HL-60 (cell line): ENCODE data around the gene CDC73.

Source experiments
- DNase-seq, 2 experiments: peaks; one replicate each; pipeline ENCODE4 v3.0.0-alpha.2; 2010 to 2020; ENCODE audit warnings: low read depth in 1 of 2, low spot score in 1 of 2
- H3K27ac ChIP-seq: fragments of 250-450 bp; sonication (Bioruptor Pico); replicated peaks from 2 replicates; pipeline ENCODE4 v1.5.1; 2020; ENCODE audit warnings: mild to moderate bottlenecking, moderate library complexity
- H3K27me3 ChIP-seq: fragments of 250-450 bp; sonication (Bioruptor Pico); 2 replicates; pipeline ENCODE4 v1.5.1; 2021; ENCODE audit warnings: mild to moderate bottlenecking, moderate library complexity; ENCODE audit not compliant: insufficient read depth, poor library complexity, severe bottlenecking
- H3K4me3 ChIP-seq: replicated peaks from 2 replicates; pipeline ENCODE4 v1.5.1; 2011; ENCODE audit warnings: mild to moderate bottlenecking, control low read depth, low read length; ENCODE audit not compliant: insufficient read depth
- CTCF ChIP-seq: IDR thresholded peaks from one replicate; pipeline ENCODE4 v1.5.1; 2011; ENCODE audit warnings: low read length, control low read depth, inconsistent platforms; ENCODE audit not compliant: insufficient read depth
- GABPA ChIP-seq: IDR thresholded peaks from 2 replicates; pipeline ENCODE4 v1.6.1; 2012; ENCODE audit warnings: low read depth
- POLR2AphosphoS5 ChIP-seq: IDR thresholded peaks from 2 replicates; pipeline ENCODE4 v1.6.1; 2012; ENCODE audit warnings: low read depth
- SPI1 ChIP-seq: IDR thresholded peaks from 2 replicates; pipeline ENCODE4 v1.6.1; 2012; ENCODE audit warnings: low read depth, mild to moderate bottlenecking, borderline replicate concordance
- TF ChIP-seq, protein P1 (sequence below): IDR thresholded peaks from 2 replicates; pipeline ENCODE4 v1.6.1; 2012; ENCODE audit warnings: low read depth; ENCODE audit not compliant: insufficient replicate concordance

Gene CDC73

DNA sequence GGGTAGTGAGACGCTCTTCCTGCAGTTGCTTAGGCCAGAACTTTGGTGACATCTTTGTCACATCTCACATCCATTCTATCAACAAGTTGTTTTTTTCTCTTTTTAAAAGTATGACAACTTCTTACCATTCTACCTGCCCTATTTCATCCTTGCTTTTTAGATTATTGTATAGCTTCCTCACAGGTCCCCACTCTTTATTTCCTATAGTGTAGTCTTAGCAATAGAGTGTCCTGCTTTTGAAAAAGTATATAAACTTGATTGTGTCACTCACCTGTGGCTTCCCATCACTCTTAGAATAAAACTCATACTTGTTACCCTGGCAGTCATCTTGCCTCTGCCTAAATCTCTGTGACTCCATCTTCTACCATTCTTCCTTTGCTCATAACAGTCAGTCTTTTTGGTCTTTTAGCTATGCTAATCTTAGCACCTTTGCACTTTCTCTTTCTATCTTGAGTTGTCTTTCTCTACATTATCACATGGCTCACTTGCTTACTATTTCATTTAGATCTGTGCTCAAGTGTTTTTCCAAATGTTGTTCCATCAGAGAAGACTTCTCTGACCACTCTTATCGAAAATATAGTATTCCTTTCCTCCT lies 9.5 kb downstream of the CDC73 start:
- no peak for DNase-seq
- TF ChIP-seq GABPA (no peak), CTCF (no peak), SPI1 (no peak), POLR2AphosphoS5 (no peak)
- TF ChIP-seq, protein P1, sequence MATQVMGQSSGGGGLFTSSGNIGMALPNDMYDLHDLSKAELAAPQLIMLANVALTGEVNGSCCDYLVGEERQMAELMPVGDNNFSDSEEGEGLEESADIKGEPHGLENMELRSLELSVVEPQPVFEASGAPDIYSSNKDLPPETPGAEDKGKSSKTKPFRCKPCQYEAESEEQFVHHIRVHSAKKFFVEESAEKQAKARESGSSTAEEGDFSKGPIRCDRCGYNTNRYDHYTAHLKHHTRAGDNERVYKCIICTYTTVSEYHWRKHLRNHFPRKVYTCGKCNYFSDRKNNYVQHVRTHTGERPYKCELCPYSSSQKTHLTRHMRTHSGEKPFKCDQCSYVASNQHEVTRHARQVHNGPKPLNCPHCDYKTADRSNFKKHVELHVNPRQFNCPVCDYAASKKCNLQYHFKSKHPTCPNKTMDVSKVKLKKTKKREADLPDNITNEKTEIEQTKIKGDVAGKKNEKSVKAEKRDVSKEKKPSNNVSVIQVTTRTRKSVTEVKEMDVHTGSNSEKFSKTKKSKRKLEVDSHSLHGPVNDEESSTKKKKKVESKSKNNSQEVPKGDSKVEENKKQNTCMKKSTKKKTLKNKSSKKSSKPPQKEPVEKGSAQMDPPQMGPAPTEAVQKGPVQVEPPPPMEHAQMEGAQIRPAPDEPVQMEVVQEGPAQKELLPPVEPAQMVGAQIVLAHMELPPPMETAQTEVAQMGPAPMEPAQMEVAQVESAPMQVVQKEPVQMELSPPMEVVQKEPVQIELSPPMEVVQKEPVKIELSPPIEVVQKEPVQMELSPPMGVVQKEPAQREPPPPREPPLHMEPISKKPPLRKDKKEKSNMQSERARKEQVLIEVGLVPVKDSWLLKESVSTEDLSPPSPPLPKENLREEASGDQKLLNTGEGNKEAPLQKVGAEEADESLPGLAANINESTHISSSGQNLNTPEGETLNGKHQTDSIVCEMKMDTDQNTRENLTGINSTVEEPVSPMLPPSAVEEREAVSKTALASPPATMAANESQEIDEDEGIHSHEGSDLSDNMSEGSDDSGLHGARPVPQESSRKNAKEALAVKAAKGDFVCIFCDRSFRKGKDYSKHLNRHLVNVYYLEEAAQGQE: no peak
- Histone ChIP-seq H3K27ac (no peak overlapping the region), H3K4me3 (no peak overlapping the region), H3K27me3 (no peaks in the 10 kb centered on the region)

DNA sequence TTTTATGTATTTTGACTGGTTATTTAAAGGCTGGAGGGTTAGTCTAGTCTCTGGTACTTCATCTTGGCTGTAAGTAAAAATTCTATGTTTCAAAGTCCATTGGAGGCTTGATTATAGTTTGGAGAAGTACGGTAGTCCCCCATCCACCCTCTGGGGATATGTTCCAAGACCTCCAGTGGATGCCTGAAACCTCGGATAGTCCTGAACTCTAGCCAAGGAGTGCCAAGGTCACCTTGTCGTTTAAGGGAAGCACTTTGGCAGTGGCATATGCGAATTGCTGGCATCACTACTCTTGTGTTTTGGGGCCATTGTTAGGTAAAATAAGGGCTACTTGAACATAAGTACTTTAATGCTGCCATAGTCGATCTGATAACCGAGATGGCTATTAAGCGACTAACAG lies 18.4 kb downstream of the CDC73 start:
- Histone ChIP-seq H3K27me3 (no peaks in the 10 kb centered on the region), H3K4me3 (no peak overlapping the region), H3K27ac (no peak overlapping the region)
- TF ChIP-seq GABPA: no peak
- TF ChIP-seq SPI1: no peak
- TF ChIP-seq, protein P1: no peak
- no peak for TF ChIP-seq POLR2AphosphoS5
- no peak for DNase-seq

GRCh38 chr1:193141804-193142203 lies 20.0 kb downstream of the CDC73 start:
- no peak overlapping the region for H3K4me3 ChIP-seq
- H3K27me3 ChIP-seq: no peaks in the 10 kb centered on the region
- TF ChIP-seq, protein P1: no peak
- no peak for TF ChIP-seq POLR2AphosphoS5
- no peak for TF ChIP-seq CTCF
- TF ChIP-seq SPI1: no peak
- TF ChIP-seq GABPA: no peak
- H3K27ac ChIP-seq: no peak overlapping the region
- no peak for DNase-seq
